GM12874 (cell line): ENCODE measurements around the gene ATP8A2.
A peak's percentile ranks its signal among the peaks of the same experiment; 100 is the strongest.

Experiments used
- CTCF ChIP-seq: IDR thresholded peaks from 2 replicates; pipeline ENCODE4 v1.5.1; 2011; ENCODE audit warnings: low read depth, mild to moderate bottlenecking, control low read depth, low read length, moderate library complexity; ENCODE audit not compliant: insufficient read depth

ATP8A2 gene

GRCh38 chr13:25372284-25373081, 709 bp downstream of the ATP8A2 start:
- no peak for TF ChIP-seq CTCF

DNA sequence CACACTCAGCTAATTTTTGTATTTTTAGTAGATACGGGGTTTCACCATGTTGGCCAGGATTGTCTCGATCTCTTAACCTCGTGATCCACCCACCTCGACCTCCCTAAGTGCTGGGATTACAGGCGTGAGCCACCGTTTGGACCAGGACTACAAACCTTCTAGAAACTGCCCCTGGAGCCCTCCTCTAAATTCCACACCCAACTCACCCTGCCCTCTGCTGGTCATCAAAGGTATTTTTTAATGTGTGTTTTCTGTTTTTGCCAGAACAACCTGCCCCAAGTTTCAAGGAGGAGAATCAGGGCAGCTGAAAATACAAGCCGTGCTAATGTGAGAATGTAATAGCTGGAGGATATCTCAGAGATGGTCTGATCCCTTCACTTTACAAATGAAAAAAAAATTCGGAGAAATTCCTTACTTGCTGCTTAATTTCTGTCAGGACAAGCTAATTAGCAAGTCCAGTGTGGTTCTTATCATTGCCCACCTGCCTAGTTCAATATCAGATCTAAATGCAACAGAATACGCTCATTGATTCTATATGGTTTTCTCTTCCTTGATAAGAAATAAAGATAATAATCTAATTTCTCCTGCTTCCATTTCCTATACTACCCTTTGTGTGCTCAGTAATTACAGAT, 4.1 kb downstream of the ATP8A2 start:
- TF ChIP-seq CTCF, result peak; percentile 69; the same call in 1 of the 2 replicates

DNA sequence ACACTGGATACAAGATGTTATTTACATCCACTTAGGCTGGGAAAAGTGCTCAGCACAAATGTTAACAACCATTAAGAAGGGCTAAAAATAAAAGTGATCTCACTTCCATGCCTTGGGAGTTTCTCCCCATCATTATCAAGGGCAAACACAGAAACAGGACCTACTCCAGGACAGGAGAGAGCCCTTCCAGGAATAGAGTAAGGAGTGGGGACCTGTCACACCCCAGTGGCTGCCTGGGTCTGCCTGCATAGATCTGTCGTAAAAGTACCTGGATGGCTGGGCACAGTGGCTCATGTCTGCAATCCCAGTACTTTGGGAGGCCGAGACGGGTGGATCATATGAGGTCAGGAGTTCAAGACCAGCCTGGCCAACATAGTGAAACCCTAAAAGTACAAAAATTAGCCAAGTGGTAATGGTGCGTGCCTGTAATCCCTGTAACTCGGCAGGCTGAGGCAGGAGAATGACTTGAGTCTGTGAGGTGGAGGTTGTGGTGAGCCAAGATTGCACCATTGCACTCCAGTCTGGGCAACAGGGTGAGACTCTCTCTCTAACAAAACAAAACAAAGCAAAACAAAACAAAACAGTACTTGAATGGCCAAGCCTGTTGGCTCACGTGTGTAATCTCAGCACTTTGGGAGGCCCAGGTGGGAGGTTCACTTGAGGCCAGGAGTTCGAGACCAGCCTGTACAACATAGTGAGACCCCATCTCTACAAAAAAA, 5.6 kb downstream of the ATP8A2 start:
- TF ChIP-seq CTCF, result no peak

GRCh38 chr13:25378528-25378927, 6.8 kb downstream of the ATP8A2 start:
- no peak for TF ChIP-seq CTCF

GRCh38 chr13:25379011-25379410, 7.2 kb downstream of the ATP8A2 start:
- no peak for TF ChIP-seq CTCF

DNA sequence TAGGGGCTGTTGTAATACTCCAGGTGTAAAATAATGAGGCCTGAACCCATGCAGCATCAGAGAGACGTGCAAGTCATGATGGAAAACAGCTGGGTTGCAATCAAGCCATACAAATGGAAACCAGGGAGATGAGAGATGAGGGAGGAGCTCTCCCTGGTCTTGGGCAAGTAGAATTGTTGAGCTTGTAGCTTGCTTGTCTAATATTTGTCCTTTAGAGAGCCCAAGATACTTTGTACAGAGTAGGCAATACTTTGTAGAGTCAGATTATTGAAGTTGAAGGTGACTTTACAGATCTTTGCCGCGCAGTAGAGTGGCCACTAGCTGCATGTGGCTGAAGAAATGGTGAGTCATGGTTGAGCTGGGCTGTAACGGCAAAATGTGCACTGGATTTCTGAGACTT, 8.3 kb downstream of the ATP8A2 start:
- no peak for TF ChIP-seq CTCF

DNA sequence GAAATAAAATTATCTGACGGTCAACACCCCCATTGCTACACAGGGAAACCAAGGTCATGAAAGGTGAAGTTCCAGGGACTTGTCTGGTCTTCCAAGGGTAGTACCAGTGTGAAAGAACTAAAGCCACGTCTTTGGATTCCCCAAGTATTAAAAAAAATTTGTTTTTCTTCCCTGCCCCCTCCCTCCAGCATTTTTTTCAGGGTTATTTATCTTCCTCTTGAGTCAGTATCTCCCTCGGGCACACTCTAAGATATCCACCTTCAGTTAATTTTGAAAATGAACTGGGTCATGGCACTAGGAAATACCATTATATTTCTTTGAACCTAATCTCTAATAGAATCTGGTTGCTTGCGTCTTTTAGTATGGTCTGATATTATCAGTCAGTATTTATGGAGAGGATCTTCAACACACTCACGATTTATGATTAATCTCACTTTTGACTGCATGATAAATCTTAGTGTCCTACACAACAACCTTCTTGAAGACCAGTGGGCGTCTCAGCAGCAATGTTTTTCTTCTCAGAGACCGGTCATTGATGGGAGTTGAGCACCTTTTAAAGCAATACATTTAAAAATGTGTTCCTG, 9.1 kb downstream of the ATP8A2 start:
- TF ChIP-seq CTCF, result no peak
